ENCODE measurements around the gene CD276. TPM values are rescaled to one million over a fixed set of nuclear protein-coding genes. Genes with fewer than 3 reads are reported as not detected.

The CD276 gene
- total and polyA plus RNA-seq, 8 donors, result 10.4 to 185 (median 32.4) TPM

DNA sequence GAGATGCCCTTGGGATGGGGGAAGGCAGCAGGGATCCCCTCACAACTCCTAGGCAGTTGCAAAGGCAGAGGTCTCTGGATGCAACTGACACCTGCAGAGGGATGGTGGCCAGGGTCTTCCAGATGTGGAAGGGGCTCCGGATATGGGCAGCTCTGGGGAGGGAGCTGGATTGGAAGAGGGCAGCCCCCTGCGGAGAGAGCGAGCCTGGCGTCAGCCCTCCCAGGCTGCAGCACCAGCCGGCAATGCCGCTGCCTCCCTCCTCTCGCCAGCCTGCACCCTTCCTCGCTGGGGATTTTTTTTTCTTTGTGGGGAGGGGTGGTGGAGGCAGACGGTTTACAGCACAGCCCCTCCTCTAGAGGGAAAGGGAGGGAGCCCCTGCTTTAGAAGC, 67.3 kb downstream of the CD276 start:
- no peaks in the 10 kb centered on the region for H3K36me3 ChIP-seq
- peaks cover 4 to 59% (median 29%) of the 10 kb centered on the region in 3 donors for H3K27me3 ChIP-seq
- WGBS, 5 donors, result 0 to 25% (median 18%) methylated on average over 2 to 9 of the region's 9 CpGs
- intact Hi-C loops (cut with DNase I; ENCODE audit: low total_unique reads), result no loop called here
- H3K9me3 ChIP-seq, result no peaks in the 10 kb centered on the region
- peak overlapping the region; percentile 55 to 64 (median 62) for H3K4me3 ChIP-seq
- TF ChIP-seq EP300 (IDR thresholded peaks at IDR 0.05) (no peak), POLR2A (IDR thresholded peaks at IDR 0.05) (no peak), POLR2AphosphoS5 (IDR thresholded peaks at IDR 0.05) (no peak)
- TF ChIP-seq, protein P1, sequence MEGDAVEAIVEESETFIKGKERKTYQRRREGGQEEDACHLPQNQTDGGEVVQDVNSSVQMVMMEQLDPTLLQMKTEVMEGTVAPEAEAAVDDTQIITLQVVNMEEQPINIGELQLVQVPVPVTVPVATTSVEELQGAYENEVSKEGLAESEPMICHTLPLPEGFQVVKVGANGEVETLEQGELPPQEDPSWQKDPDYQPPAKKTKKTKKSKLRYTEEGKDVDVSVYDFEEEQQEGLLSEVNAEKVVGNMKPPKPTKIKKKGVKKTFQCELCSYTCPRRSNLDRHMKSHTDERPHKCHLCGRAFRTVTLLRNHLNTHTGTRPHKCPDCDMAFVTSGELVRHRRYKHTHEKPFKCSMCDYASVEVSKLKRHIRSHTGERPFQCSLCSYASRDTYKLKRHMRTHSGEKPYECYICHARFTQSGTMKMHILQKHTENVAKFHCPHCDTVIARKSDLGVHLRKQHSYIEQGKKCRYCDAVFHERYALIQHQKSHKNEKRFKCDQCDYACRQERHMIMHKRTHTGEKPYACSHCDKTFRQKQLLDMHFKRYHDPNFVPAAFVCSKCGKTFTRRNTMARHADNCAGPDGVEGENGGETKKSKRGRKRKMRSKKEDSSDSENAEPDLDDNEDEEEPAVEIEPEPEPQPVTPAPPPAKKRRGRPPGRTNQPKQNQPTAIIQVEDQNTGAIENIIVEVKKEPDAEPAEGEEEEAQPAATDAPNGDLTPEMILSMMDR (IDR thresholded peaks at IDR 0.05), result no peak
- DNase-seq, result peak in 1 of 2 donors; percentile 32
- peaks cover 10 to 33% (median 18%) of the 10 kb centered on the region in 4 donors for H3K4me1 ChIP-seq
- no peak overlapping the region for H3K27ac ChIP-seq

DNA sequence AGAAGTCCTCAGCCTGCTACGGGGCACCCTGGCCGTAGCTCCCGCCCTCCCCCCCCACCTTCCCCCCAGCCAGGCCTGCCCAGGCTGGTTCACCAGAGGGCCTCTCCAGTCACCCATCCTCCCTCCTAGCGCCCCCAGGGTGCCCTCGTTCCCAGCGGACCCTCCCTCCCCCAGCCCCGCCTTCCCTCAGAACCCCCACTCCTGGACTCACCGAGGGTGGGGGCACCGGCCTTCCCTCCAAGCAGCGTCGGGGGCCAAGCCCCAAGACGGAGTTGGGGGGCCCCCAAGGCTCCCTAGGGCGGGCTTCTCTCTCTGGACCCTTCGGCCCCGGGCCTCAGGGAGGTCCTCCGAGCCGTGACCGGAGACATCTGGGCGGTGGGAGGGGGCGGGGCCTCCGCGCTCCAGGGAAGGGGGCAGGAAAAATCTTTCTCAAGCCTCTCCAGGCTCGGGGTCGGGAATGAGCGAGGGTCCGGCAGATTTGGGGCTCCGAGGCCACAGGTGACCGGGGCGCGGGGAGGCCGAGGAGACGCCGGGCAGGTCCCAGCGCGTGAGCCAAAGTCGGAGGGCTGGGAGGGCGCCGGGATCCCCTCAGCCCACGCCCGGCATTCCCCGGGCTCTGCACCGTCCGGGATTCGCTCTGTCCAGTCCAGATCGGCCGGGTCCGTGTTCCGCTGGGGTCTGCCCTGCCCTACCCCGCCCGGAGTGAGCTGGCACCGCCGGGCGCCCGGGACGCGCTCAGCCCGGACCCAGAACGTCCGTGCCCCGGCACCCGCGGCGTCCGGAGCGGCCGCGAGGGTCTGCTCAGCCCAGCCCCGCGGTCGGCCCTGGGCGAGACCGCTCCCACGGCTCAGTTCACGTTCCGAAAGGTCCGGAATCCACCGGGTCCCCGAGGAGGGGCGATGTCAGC, 68.0 kb downstream of the CD276 start:
- intact Hi-C loops (cut with DNase I; ENCODE audit: low total_unique reads), result no loop called here
- Histone ChIP-seq H3K36me3 (no peaks in the 10 kb centered on the region), H3K4me3 (peak overlapping the region; percentile 55 to 64 (median 62)), H3K27ac (peak overlapping the region in 2 of 5 donors; percentile 34 to 74), H3K9me3 (no peaks in the 10 kb centered on the region), H3K4me1 (peaks cover 10 to 29% (median 18%) of the 10 kb centered on the region in 4 donors), H3K27me3 (peaks cover 4 to 60% (median 29%) of the 10 kb centered on the region in 3 donors)
- WGBS, 5 donors, result 1 to 2% (median 1%) methylated on average over 32 to 79 of the region's 79 CpGs
- TF ChIP-seq, protein P1 (IDR thresholded peaks at IDR 0.05), result no peak
- TF ChIP-seq POLR2A (IDR thresholded peaks at IDR 0.05), result no peak
- no peak for TF ChIP-seq POLR2AphosphoS5 (IDR thresholded peaks at IDR 0.05)
- no peak for TF ChIP-seq EP300 (IDR thresholded peaks at IDR 0.05)
- DNase-seq, result peak in 1 of 2 donors; percentile 45

DNA sequence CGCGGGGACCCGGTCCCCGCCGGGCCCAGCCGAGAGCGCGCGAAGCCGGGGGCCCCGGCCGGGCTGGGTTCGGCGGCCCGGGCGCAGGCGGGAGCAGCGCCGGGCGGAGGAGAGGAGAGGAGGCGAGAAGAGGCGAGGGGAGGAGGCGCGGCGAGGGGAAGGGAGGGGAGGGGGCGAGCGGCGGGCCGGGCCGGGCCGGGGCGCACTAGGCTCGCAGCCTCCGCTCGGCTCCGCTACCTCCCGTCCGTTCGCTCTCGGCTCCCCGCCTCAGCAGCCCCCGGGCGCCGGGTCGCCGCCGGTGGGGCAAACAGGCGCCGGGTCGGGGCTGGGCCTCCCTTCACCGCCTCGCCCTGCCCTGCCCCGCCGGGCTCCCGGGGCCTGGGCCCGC, 68.6 kb downstream of the CD276 start:
- Histone ChIP-seq H3K9me3 (no peaks in the 10 kb centered on the region), H3K27me3 (peaks cover 4 to 66% (median 29%) of the 10 kb centered on the region in 3 donors), H3K36me3 (no peaks in the 10 kb centered on the region), H3K27ac (peak overlapping the region in 2 of 5 donors; percentile 34 to 74), H3K4me3 (peak overlapping the region; percentile 55 to 64 (median 62)), H3K4me1 (peaks cover 10 to 30% (median 18%) of the 10 kb centered on the region in 4 donors)
- intact Hi-C loops (cut with DNase I; ENCODE audit: low total_unique reads), result no loop called here
- 0 to 2% (median 1%) methylated on average over 13 to 51 of the region's 56 CpGs for WGBS, 5 donors
- TF ChIP-seq EP300 (IDR thresholded peaks at IDR 0.05) (no peak), POLR2A (IDR thresholded peaks at IDR 0.05) (no peak), POLR2AphosphoS5 (IDR thresholded peaks at IDR 0.05) (no peak)
- TF ChIP-seq, protein P1 (IDR thresholded peaks at IDR 0.05), result no peak
- peak in 1 of 2 donors; percentile 74 for DNase-seq

DNA sequence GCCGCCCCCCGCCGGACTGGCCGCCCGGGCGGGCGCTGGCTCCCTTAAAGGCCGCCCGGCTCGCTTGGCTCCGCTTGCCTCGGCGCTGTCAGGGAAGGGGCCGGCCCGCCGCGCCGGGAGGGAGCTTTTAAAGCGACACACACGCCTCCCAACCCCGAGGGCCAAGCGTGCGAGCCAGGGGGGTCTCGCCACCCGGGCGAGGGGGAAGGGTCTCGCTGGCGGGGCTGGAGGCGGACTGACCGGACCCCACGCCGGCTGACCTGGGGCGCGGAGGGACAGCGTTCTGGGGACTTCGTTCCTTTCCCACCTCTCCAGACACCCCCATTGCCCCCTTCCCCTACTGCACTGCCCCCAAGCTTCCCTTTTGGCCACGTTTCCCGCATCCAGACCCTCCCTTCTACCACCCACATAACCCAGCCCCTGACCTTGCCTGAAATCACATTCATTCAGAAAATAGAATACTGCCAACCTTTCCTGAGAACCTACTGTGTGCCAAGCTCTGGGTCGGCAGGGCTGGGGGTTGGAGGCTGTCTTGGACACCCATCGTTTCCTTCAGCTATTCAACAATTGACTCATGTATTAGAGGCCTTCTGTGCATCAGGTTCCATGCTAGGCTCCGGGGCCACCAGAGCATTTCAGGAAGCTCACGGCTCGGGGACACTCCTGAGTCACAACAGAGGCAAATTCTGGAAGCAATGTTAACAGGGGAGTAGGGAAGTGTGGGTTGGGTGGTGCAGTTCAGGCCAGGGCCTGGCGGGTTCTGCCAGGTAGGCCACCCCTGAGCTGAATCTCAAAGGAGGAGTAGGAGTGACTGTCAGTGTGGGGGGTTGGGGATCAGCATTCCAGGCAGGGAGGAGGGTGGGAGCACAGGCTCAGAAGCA, 69.3 kb downstream of the CD276 start, which contains the start of gene INSYN1:
Gene INSYN1, minus strand, starts transcription at position 102 of the 881 bp plus-strand sequence. CDS start 2,221 bp downstream, outside the sequence.
- 13 to 42% (median 24%) methylated on average over 10 to 44 of the region's 44 CpGs for WGBS, 5 donors
- intact Hi-C loops (cut with DNase I; ENCODE audit: low total_unique reads), result no loop called here
- peak; percentile 47 to 82 for DNase-seq
- no peak for TF ChIP-seq POLR2AphosphoS5 (IDR thresholded peaks at IDR 0.05)
- TF ChIP-seq EP300 (IDR thresholded peaks at IDR 0.05), result no peak
- no peak for TF ChIP-seq POLR2A (IDR thresholded peaks at IDR 0.05)
- TF ChIP-seq, protein P1 (IDR thresholded peaks at IDR 0.05), result no peak
- peaks cover 10 to 37% (median 18%) of the 10 kb centered on the region in 4 donors for H3K4me1 ChIP-seq
- peaks cover 4 to 70% (median 29%) of the 10 kb centered on the region in 3 donors for H3K27me3 ChIP-seq
- H3K27ac ChIP-seq, result peak within 1 kb of the TSS in 2 of 5 donors; percentile 34 to 74
- no peaks in the 10 kb centered on the region for H3K36me3 ChIP-seq
- H3K9me3 ChIP-seq, result no peaks in the 10 kb centered on the region
- peak within 1 kb of the TSS; percentile 55 to 64 (median 62) for H3K4me3 ChIP-seq
